Left ventricle myocardium inferior (tissue), 1 donor: Measurements from ENCODE around the gene GOLGA6C. TPM values are rescaled to one million over a fixed set of nuclear protein-coding genes. Genes with fewer than 3 reads are reported as not detected.
"Not testable (repeated sequence)": the region's sequence is repeated elsewhere in the genome, so short reads cannot be mapped to it uniquely, and the experiment has no call there.

ENCODE experiments used
- DNase-seq: peaks from one replicate; pipeline ENCODE4 v3.0.0-alpha.2; 2020
- H3K27ac ChIP-seq: fragments of 200-600 bp; replicated peaks from 2 replicates; pipeline ENCODE4 v1.8.0; 2021
- H3K27me3 ChIP-seq: fragments of 200-600 bp; 2 replicates; pipeline ENCODE4 v1.8.0; 2021; ENCODE audit warnings: low read depth
- H3K36me3 ChIP-seq: fragments of 200-600 bp; 2 replicates; pipeline ENCODE4 v1.8.0; 2021
- H3K4me1 ChIP-seq: fragments of 200-600 bp; 2 replicates; pipeline ENCODE4 v1.8.0; 2021
- H3K4me3 ChIP-seq: fragments of 200-600 bp; 2 replicates; pipeline ENCODE4 v1.8.0; 2021; ENCODE audit warnings: mild to moderate bottlenecking, moderate library complexity
- H3K9me3 ChIP-seq: fragments of 200-600 bp; replicated peaks from 2 replicates; pipeline ENCODE4 v1.8.0; 2021
- intact Hi-C: fragments of 100-400 bp; cut with micrococcal nuclease; formaldehyde crosslinking; loops from one replicate; pipeline ENCODE4 v1.11.0; 2022
- total RNA-seq: library from RNA; stranded (reverse); fragmentation: NEBNext Ultra II Directional; extraction: Animal tissue kit (Norgen Biotek cat#: 25700); gene quantifications from one replicate; pipeline ENCODE4 v1.2.1, GENCODE V29; 2021
- TF ChIP-seq, protein P1 (sequence below): fragments of 200-600 bp; IDR thresholded peaks from 2 replicates; pipeline ENCODE4 v1.8.0; 2021; ENCODE audit warnings: antibody characterized with exemption, mild to moderate bottlenecking, borderline replicate concordance
- donor health status: DM: no; HTN: yes; CAD: no; lungs with severe emphysema.

Gene GOLGA6C
- total RNA-seq, 1 donor from 2014 or later = not detected

- Histone ChIP-seq H3K27me3 (peaks cover 50% of the 10 kb centered on the region), H3K27ac (no peak overlapping the region), H3K4me3 (no peak overlapping the region), H3K9me3 (no peaks in the 10 kb centered on the region), H3K4me1 (peaks cover 16% of the 10 kb centered on the region), H3K36me3 (no peaks in the 10 kb centered on the region)
- no peak for DNase-seq
- intact Hi-C loops = loop anchor here (10.0 kb wide), 1 partner anchor 70 kb away; no protein-coding TSS in a partner anchor
- TF ChIP-seq, protein P1, sequence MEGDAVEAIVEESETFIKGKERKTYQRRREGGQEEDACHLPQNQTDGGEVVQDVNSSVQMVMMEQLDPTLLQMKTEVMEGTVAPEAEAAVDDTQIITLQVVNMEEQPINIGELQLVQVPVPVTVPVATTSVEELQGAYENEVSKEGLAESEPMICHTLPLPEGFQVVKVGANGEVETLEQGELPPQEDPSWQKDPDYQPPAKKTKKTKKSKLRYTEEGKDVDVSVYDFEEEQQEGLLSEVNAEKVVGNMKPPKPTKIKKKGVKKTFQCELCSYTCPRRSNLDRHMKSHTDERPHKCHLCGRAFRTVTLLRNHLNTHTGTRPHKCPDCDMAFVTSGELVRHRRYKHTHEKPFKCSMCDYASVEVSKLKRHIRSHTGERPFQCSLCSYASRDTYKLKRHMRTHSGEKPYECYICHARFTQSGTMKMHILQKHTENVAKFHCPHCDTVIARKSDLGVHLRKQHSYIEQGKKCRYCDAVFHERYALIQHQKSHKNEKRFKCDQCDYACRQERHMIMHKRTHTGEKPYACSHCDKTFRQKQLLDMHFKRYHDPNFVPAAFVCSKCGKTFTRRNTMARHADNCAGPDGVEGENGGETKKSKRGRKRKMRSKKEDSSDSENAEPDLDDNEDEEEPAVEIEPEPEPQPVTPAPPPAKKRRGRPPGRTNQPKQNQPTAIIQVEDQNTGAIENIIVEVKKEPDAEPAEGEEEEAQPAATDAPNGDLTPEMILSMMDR = no peak
These were observed 23.0 kb upstream of the GOLGA6C start for GRCh38 chr15:75235051-75235673.

GRCh38 chr15:75235760-75236729, 22.1 kb upstream of the GOLGA6C start:
- Histone ChIP-seq H3K4me3 (no peak overlapping the region), H3K4me1 (peaks cover 8% of the 10 kb centered on the region), H3K27me3 (peaks cover 50% of the 10 kb centered on the region), H3K27ac (no peak overlapping the region), H3K9me3 (no peaks in the 10 kb centered on the region), H3K36me3 (no peaks in the 10 kb centered on the region)
- intact Hi-C loops = loop anchor here (10.0 kb wide), 1 partner anchor 69 kb away; no protein-coding TSS in a partner anchor
- TF ChIP-seq, protein P1 = no peak
- peak; percentile 55 for DNase-seq

DNA sequence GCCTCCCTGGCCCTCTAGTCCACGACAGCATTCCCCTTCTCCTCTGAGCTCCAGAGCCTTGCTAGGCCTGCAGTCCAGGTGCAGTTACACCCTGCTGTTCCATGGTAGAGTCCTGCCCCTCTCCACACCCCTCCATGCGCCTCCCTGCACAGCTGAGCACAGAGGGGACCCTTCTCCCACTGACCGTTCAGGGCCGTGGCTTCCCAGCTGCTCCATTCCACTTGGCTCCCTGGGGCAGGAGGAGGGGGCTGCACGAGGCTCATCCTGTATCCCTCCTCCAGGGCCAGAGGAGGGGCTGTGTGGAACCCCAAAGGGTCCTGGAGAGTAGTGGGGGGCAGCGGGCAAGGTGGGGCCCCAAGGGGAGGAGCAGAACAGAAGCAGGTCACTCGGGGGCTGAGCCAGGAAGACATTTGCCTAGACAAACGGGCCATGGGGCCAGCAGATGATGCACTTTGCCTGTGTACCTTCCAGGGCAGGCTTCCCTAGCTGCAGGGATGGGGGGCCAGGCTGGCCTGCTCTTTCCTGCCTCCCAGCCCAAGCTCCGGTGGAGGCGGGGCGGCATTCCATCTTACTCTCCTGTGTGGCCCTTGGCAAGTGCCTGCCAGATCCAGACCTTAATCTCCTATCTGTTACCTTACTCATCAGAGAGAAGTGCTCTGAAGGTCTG, 20.7 kb upstream of the GOLGA6C start:
- H3K27me3 ChIP-seq = peaks cover 46% of the 10 kb centered on the region
- peaks cover 8% of the 10 kb centered on the region for H3K4me1 ChIP-seq
- H3K9me3 ChIP-seq = no peaks in the 10 kb centered on the region
- no peak overlapping the region for H3K27ac ChIP-seq
- H3K36me3 ChIP-seq = no peaks in the 10 kb centered on the region
- TF ChIP-seq, protein P1 = no peak
- intact Hi-C loops = loop anchor here (10.0 kb wide), 1 partner anchor 67 kb away; no protein-coding TSS in a partner anchor
- H3K4me3 ChIP-seq = no peak overlapping the region
- peak; percentile 10 for DNase-seq

GRCh38 chr15:75238150-75238549, 20.0 kb upstream of the GOLGA6C start:
- H3K9me3 ChIP-seq = no peaks in the 10 kb centered on the region
- intact Hi-C loops = loop anchor here (10.0 kb wide), 1 partner anchor 67 kb away; no protein-coding TSS in a partner anchor

GRCh38 chr15:75245741-75246140, 12.4 kb upstream of the GOLGA6C start:
- H3K9me3 ChIP-seq, H3K27ac ChIP-seq, H3K36me3 ChIP-seq, intact Hi-C loops, H3K4me3 ChIP-seq, H3K4me1 ChIP-seq, DNase-seq: not testable (repeated sequence)
- peaks cover 47% of the 10 kb centered on the region for H3K27me3 ChIP-seq

More at GRCh38 chr15:75238150-75238549, 20.0 kb upstream of the GOLGA6C start:
- no peak overlapping the region for H3K27ac ChIP-seq
- no peaks in the 10 kb centered on the region for H3K36me3 ChIP-seq
- TF ChIP-seq, protein P1 = no peak
- H3K27me3 ChIP-seq = peaks cover 40% of the 10 kb centered on the region
- peaks cover 8% of the 10 kb centered on the region for H3K4me1 ChIP-seq
- H3K4me3 ChIP-seq = no peak overlapping the region
- no peak for DNase-seq

- intact Hi-C loops, H3K36me3 ChIP-seq, H3K9me3 ChIP-seq, H3K4me1 ChIP-seq, H3K27ac ChIP-seq, H3K4me3 ChIP-seq, DNase-seq: not testable (repeated sequence)
- peaks cover 52% of the 10 kb centered on the region for H3K27me3 ChIP-seq
These were observed 9.1 kb upstream of the GOLGA6C start for GRCh38 chr15:75248991-75249390.
